Prostate gland (tissue), 2 donors: ENCODE results near the gene OMG. TPM values are rescaled to one million over a fixed set of nuclear protein-coding genes. Genes with fewer than 3 reads are reported as not detected.
"Not testable (repeated sequence)": the region's sequence is repeated elsewhere in the genome, so short reads cannot be mapped to it uniquely, and the experiment has no call there.

Source experiments
- DNase-seq: peaks from one replicate; pipeline ENCODE4 v3.0.0-alpha.2; 2019; ENCODE audit warnings: low spot score
- H3K27ac ChIP-seq, 2 donors: fragments of 200-600 bp; sonication (generic); 2 replicates each; pipeline ENCODE4 v1.5.1; 2017 to 2019
- H3K27me3 ChIP-seq: fragments of 200-600 bp; sonication (generic); replicated peaks from 2 replicates; pipeline ENCODE4 v1.5.1; 2019; ENCODE audit not compliant: insufficient read depth
- H3K36me3 ChIP-seq, 2 donors: fragments of 200-600 bp; sonication (generic); 1 replicate in 1 of 2; 2 replicates in 1 of 2; pipeline versions ENCODE4 v1.5.1 to v1.8.1; 2017 to 2019
- H3K4me1 ChIP-seq: fragments of 200-600 bp; sonication (generic); replicated peaks from 2 replicates; pipeline ENCODE4 v1.5.1; 2019
- H3K4me3 ChIP-seq, 2 donors: fragments of 200-600 bp; sonication (generic); 2 replicates each; pipeline ENCODE4 v1.5.1; 2017 to 2019
- H3K9me3 ChIP-seq: fragments of 200-600 bp; sonication (generic); 2 replicates; pipeline ENCODE4 v1.5.1; 2017
- CTCF ChIP-seq, 4 experiments: fragments of 200-600 bp in 2 of 4; fragments of 450-650 bp in 2 of 4; sonication (generic) in 2 of 4; IDR thresholded peaks; 1 replicate in 3 of 4; 2 replicates in 1 of 4; pipeline ENCODE4 v1.5.1; 2016 to 2019; ENCODE audit warnings: antibody characterized with exemption in 4 of 4, mild to moderate bottlenecking in 2 of 4, moderate library complexity in 2 of 4
- POLR2A ChIP-seq: fragments of 450-650 bp; IDR thresholded peaks from one replicate; pipeline ENCODE4 v1.6.1; 2016; ENCODE audit warnings: antibody characterized with exemption, mild to moderate bottlenecking
- POLR2AphosphoS5 ChIP-seq: sonication (generic); formaldehyde crosslinking; IDR thresholded peaks from one replicate; pipeline ENCODE4 v1.6.1; 2017; ENCODE audit warnings: antibody characterized with exemption
- WGBS: methylation state at CpG from one replicate; pipeline ENCODE4 v1.1.5; 2018; 5-methylcytosine and 5-hydroxymethylcytosine counted together
- intact Hi-C: fragments of 100-400 bp; cut with DNase I; formaldehyde crosslinking; loops from one replicate; pipeline ENCODE4 v1.14.2; 2022
- total RNA-seq, 2 donors: library from RNA; depleted of rRNA; stranded (reverse); fragments of >200 nt; gene quantifications; one replicate each; pipeline ENCODE4 v1.1.0, GENCODE V29; 2016

OMG gene
- total RNA-seq, 2 donors from 2014 or later, result not detected

- Histone ChIP-seq H3K27me3 (no peaks in the 10 kb centered on the region), H3K4me3 (no peak overlapping the region), H3K4me1 (no peaks in the 10 kb centered on the region), H3K27ac (no peak overlapping the region), H3K9me3 (no peaks in the 10 kb centered on the region), H3K36me3 (no peaks in the 10 kb centered on the region)
- DNase-seq, result no peak
- intact Hi-C loops, result no loop called here
- WGBS, result 48% methylated on average over 1 of the region's 1 CpG
- TF ChIP-seq CTCF (IDR thresholded peaks at IDR 0.05) (no peak), POLR2A (no peak), POLR2AphosphoS5 (no peak)
Observed at GRCh38 chr17:31269578-31269983, 27.5 kb downstream of the OMG start.

- intact Hi-C loops, result no loop called here
- no peaks in the 10 kb centered on the region for H3K4me1 ChIP-seq
- DNase-seq, result no peak
- H3K4me3 ChIP-seq, result no peak overlapping the region
- TF ChIP-seq POLR2A (no peak), POLR2AphosphoS5 (no peak), CTCF (IDR thresholded peaks at IDR 0.05) (no peak)
- H3K36me3 ChIP-seq, result no peaks in the 10 kb centered on the region
- WGBS, result 97% methylated on average over 2 of the region's 2 CpGs
- H3K27ac ChIP-seq, result no peak overlapping the region
- H3K27me3 ChIP-seq, result no peaks in the 10 kb centered on the region
- H3K9me3 ChIP-seq, result no peaks in the 10 kb centered on the region
Observed at GRCh38 chr17:31269036-31269577, 27.9 kb downstream of the OMG start.

GRCh38 chr17:31266042-31266441 lies 31.0 kb downstream of the OMG start:
- Histone ChIP-seq H3K4me3 (no peak overlapping the region), H3K4me1 (no peaks in the 10 kb centered on the region), H3K27ac (no peak overlapping the region), H3K9me3 (no peaks in the 10 kb centered on the region), H3K36me3 (no peaks in the 10 kb centered on the region), H3K27me3 (no peaks in the 10 kb centered on the region)
- no peak for DNase-seq
- intact Hi-C loops, result no loop called here
- TF ChIP-seq POLR2A (no peak), CTCF (IDR thresholded peaks at IDR 0.05) (no peak), POLR2AphosphoS5 (no peak)
- 90% methylated on average over 2 of the region's 2 CpGs for WGBS

- H3K36me3 ChIP-seq, DNase-seq, intact Hi-C loops, H3K4me1 ChIP-seq, H3K9me3 ChIP-seq, H3K4me3 ChIP-seq, H3K27ac ChIP-seq, H3K27me3 ChIP-seq: not testable (repeated sequence)
- WGBS, result 100% methylated on average over 1 of the region's 1 CpG
Observed at GRCh38 chr17:31262923-31263322, 34.1 kb downstream of the OMG start.

- intact Hi-C loops, result no loop called here
- Histone ChIP-seq H3K27me3 (no peaks in the 10 kb centered on the region), H3K4me1 (no peaks in the 10 kb centered on the region), H3K36me3 (no peaks in the 10 kb centered on the region), H3K4me3 (no peak overlapping the region), H3K9me3 (no peaks in the 10 kb centered on the region), H3K27ac (no peak overlapping the region)
- WGBS, result 79% methylated on average over 1 of the region's 1 CpG
- TF ChIP-seq POLR2AphosphoS5 (no peak), CTCF (IDR thresholded peaks at IDR 0.05) (no peak), POLR2A (no peak)
- DNase-seq, result no peak
Observed at GRCh38 chr17:31261601-31262000, 35.4 kb downstream of the OMG start.
